Body of pancreas (tissue), 4 donors: ENCODE results near the gene HTATIP2. TPM values are rescaled to one million over a fixed set of nuclear protein-coding genes. Genes with fewer than 3 reads are reported as not detected.
"Not testable (repeated sequence)": the region's sequence is repeated elsewhere in the genome, so short reads cannot be mapped to it uniquely, and the experiment has no call there.

ENCODE experiments used
- ATAC-seq: fragments of 150-250 bp; one replicate; pipeline ENCODE4 v1.9.1; 2016
- DNase-seq, 4 donors: peaks; one replicate each; pipeline ENCODE4 v3.0.0-alpha.2; 2019
- H3K27ac ChIP-seq, 4 donors: fragments of 200-600 bp; sonication (generic); 1 replicate in 3 of 4; 2 replicates in 1 of 4; pipeline versions ENCODE4 v1.5.1 to v1.6.1; 2016 to 2019; ENCODE audit warnings: mild to moderate bottlenecking in 1 of 4, mixed read lengths in 1 of 4, moderate library complexity in 1 of 4
- H3K27me3 ChIP-seq, 2 donors: fragments of 200-600 bp; sonication (generic); one replicate each; pipeline ENCODE4 v1.6.0; 2016; ENCODE audit warnings: mild to moderate bottlenecking in 1 of 2
- H3K36me3 ChIP-seq, 2 donors: fragments of 200-600 bp; sonication (generic); replicated peaks in 1 of 2; 2 replicates each; pipeline ENCODE4 v1.5.1; 2016; ENCODE audit warnings: low read depth in 2 of 2; ENCODE audit not compliant: insufficient read depth in 1 of 2
- H3K4me1 ChIP-seq: fragments of 200-600 bp; sonication (generic); one replicate; pipeline ENCODE4 v1.6.0; 2016
- H3K4me3 ChIP-seq, 2 donors: fragments of 200-600 bp; sonication (generic); 1 replicate in 1 of 2; 2 replicates in 1 of 2; pipeline ENCODE4 v1.5.1; 2016 to 2019
- H3K9me3 ChIP-seq, 3 donors: fragments of 200-600 bp; sonication (generic); 1 replicate in 2 of 3; 2 replicates in 1 of 3; pipeline ENCODE4 v1.5.1; 2016
- POLR2A ChIP-seq, 3 donors: fragments of 450-650 bp; IDR thresholded peaks; one replicate each; pipeline ENCODE4 v1.6.1; 2016; ENCODE audit warnings: antibody characterized with exemption in 3 of 3, mild to moderate bottlenecking in 2 of 3
- WGBS, 2 donors: methylation state at CpG; one replicate each; pipeline ENCODE4 v1.1.5; 2017; 5-methylcytosine and 5-hydroxymethylcytosine counted together
- intact Hi-C: fragments of 100-400 bp; cut with DNase I; formaldehyde crosslinking; loops from one replicate; pipeline ENCODE4 v1.15.1; 2023
- total RNA-seq, 2 donors: library from RNA; depleted of rRNA; stranded (reverse); fragments of >200 nt; gene quantifications; one replicate each; pipeline ENCODE4 v1.1.0, GENCODE V29; 2016
- TF ChIP-seq, protein P1 (sequence below), 7 experiments: fragments of 450-650 bp in 4 of 7; fragments of 200-600 bp in 3 of 7; sonication (generic) in 3 of 7; IDR thresholded peaks; one replicate each; pipeline ENCODE4 v1.5.1; 2016 to 2019; ENCODE audit warnings: antibody characterized with exemption in 7 of 7

Gene HTATIP2
- total RNA-seq, 2 donors from 2014 or later = 23.1 to 37.1 TPM

DNA sequence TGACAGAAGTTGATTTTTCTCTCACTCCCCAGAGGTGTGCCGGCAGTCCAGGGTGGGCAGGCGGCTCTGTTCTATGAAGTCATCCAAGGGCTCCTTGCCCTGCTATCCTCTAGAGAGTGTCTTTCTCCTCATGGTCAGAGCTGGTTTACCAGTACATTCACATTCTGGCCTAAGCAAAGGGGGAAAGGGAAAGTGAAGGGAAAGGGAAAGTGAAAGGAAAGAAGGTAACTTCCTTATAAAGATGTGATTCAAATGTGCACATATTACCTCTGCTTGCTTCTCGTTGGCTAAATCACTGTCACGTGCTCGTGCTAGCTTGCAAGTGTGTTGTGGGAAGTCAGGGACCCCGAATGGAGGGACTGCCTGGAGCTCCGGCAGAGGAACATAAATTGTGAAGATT, 2.9 kb upstream of the HTATIP2 start:
- peaks cover 18% of the 10 kb centered on the region for H3K4me1 ChIP-seq
- no peaks in the 10 kb centered on the region for H3K36me3 ChIP-seq
- no peaks in the 10 kb centered on the region for H3K9me3 ChIP-seq
- 58 to 77% methylated on average over 7 of the region's 7 CpGs for WGBS, 2 donors
- H3K27me3 ChIP-seq = no peaks in the 10 kb centered on the region
- DNase-seq (peak in 1 of 4 donors; percentile 12), ATAC-seq (no peak)
- H3K4me3 ChIP-seq = no peak overlapping the region
- no peak overlapping the region for H3K27ac ChIP-seq
- intact Hi-C loops = no loop called here
- TF ChIP-seq, protein P1, sequence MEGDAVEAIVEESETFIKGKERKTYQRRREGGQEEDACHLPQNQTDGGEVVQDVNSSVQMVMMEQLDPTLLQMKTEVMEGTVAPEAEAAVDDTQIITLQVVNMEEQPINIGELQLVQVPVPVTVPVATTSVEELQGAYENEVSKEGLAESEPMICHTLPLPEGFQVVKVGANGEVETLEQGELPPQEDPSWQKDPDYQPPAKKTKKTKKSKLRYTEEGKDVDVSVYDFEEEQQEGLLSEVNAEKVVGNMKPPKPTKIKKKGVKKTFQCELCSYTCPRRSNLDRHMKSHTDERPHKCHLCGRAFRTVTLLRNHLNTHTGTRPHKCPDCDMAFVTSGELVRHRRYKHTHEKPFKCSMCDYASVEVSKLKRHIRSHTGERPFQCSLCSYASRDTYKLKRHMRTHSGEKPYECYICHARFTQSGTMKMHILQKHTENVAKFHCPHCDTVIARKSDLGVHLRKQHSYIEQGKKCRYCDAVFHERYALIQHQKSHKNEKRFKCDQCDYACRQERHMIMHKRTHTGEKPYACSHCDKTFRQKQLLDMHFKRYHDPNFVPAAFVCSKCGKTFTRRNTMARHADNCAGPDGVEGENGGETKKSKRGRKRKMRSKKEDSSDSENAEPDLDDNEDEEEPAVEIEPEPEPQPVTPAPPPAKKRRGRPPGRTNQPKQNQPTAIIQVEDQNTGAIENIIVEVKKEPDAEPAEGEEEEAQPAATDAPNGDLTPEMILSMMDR (IDR thresholded peaks at IDR 0.05) = no peak
- no peak for TF ChIP-seq POLR2A (IDR thresholded peaks at IDR 0.05)

DNA sequence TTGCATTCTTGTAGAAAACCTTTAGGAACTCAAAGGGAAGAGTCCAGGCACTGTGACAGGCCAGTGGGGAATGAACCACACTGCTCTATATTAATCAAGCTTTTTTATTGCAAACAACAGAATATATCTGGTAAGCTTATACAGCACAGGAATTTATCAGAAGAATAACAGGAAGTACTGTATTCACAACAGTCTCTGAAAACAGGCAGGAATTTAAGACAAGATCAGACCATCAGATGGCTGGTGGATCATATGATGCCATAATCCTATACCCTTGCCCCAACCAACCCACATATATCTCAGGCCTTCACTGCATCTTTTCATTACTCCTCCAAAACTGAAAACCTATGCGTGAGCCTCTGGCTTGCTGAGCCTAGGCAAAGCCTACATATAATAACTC, 1.0 kb upstream of the HTATIP2 start:
- TF ChIP-seq, protein P1 (IDR thresholded peaks at IDR 0.05) = no peak
- no peak for TF ChIP-seq POLR2A (IDR thresholded peaks at IDR 0.05)
- WGBS, 2 donors = 0 to 31% methylated on average over 1 of the region's 1 CpG
- no peak for ATAC-seq
- Histone ChIP-seq H3K27ac (no peak overlapping the region), H3K9me3 (no peaks in the 10 kb centered on the region), H3K27me3 (no peaks in the 10 kb centered on the region), H3K4me1 (peaks cover 15% of the 10 kb centered on the region), H3K4me3 (no peak overlapping the region), H3K36me3 (no peaks in the 10 kb centered on the region)
- intact Hi-C loops = no loop called here
- no peak for DNase-seq

DNA sequence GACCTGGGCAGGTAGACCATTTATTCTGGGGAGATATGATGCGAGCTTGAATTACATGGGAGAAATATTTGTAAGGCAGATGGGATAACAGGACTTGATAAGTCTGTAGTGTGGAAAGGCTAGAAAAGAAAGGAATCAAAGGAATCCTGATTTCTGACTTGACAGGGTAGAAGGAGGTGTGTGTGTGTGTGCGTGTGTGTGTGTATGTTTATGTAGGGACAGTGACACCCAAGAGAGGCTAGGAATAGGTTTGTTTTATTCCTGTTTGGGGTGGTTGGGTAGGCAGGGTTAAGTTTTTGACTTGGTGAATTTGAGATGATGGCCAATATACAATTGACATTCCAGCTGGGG, 390 bp upstream of the HTATIP2 start:
- ATAC-seq = no peak
- no peaks in the 10 kb centered on the region for H3K27me3 ChIP-seq
- 64 to 87% methylated on average over 2 of the region's 2 CpGs for WGBS, 2 donors

DNA sequence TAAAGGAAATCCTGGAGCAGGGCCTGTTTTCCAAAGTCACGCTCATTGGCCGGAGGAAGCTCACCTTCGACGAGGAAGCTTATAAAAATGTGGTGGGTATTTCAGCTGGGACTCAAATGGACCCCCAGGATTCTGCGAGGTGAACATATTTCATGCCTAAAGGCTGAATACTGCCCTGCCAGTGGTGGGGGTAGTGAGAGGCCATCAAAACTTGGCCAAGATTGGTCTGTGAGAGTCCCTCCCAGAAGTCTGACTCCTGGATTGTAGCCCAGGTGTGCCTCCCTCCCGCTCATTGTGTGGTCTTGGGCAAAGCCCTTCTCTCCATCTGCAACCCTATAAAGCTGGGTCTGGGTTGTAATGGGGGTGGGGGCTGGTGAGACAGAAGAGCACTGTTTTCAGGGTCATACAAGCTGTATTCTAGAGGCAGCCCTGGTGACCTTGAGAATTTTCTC, 853 bp downstream of the HTATIP2 start:
- TF ChIP-seq, protein P1 (IDR thresholded peaks at IDR 0.05) = no peak
- TF ChIP-seq POLR2A (IDR thresholded peaks at IDR 0.05) = no peak
- DNase-seq = peak in 3 of 4 donors; percentile 23 to 37 (median 26)
- ATAC-seq = peak; percentile 41
- Histone ChIP-seq H3K36me3 (no peaks in the 10 kb centered on the region), H3K4me1 (peaks cover 15% of the 10 kb centered on the region), H3K27ac (peak overlapping the region; percentile 64 to 86 (median 77)), H3K4me3 (peak overlapping the region; percentile 62 to 99), H3K27me3 (no peaks in the 10 kb centered on the region), H3K9me3 (no peaks in the 10 kb centered on the region)
- 12 to 17% methylated on average over 6 of the region's 6 CpGs for WGBS, 2 donors
- intact Hi-C loops = no loop called here

More for the DNA sequence above, 390 bp upstream of the HTATIP2 start:
- peak overlapping the region in 2 of 4 donors; percentile 77 to 86 for H3K27ac ChIP-seq
- DNase-seq = no peak
- peaks cover 15% of the 10 kb centered on the region for H3K4me1 ChIP-seq
- no peak overlapping the region for H3K4me3 ChIP-seq
- TF ChIP-seq, protein P1 (IDR thresholded peaks at IDR 0.05) = no peak
- no peak for TF ChIP-seq POLR2A (IDR thresholded peaks at IDR 0.05)
- H3K9me3 ChIP-seq = no peaks in the 10 kb centered on the region
- no peaks in the 10 kb centered on the region for H3K36me3 ChIP-seq
- intact Hi-C loops = no loop called here

DNA sequence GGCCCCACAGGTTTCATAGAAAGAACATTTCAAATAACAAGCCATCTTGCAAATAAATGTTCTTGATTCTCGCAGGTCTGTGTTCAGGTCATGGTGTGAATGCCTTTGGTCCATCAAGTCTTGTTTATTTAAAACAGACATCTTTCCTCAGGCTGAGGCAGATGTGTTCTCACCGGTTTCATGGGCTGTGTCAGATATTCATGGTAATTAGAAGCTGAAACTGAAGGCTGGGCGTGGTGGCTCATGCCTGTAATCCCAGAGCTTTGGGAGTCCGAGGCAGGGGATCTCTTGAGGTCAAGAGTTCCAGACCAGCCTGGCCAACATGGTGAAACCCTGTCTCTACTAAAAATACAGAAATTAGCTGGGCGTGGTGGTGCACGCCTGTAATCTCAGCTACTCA, 2.0 kb downstream of the HTATIP2 start:
- intact Hi-C loops, H3K36me3 ChIP-seq, H3K27ac ChIP-seq, ATAC-seq, H3K4me3 ChIP-seq, H3K9me3 ChIP-seq, DNase-seq, H3K27me3 ChIP-seq: not testable (repeated sequence)
- 97 to 99% methylated on average over 6 of the region's 6 CpGs for WGBS, 2 donors
- H3K4me1 ChIP-seq = peaks cover 15% of the 10 kb centered on the region
